ENCODE measurements around the gene OR52M1.
"Not testable (repeated sequence)": the region's sequence is repeated elsewhere in the genome, so short reads cannot be mapped to it uniquely, and the experiment has no call there.

Gene OR52M1

GRCh38 chr11:4544891-4545290 lies at the start of gene OR52M1:
TSS of gene OR52M1 (plus strand) at chr11:4545191. CDS start at chr11:4545191, 0 bp downstream.
- DNase-seq = no peak

- DNase-seq = no peak
Measured at GRCh38 chr11:4495487-4495886, 49.5 kb upstream of the OR52M1 start.

- DNase-seq = no peak
Measured at GRCh38 chr11:4495986-4496385, 49.0 kb upstream of the OR52M1 start.

GRCh38 chr11:4496557-4497248 lies 48.3 kb upstream of the OR52M1 start:
- no peak for DNase-seq

GRCh38 chr11:4508886-4509285 lies 36.1 kb upstream of the OR52M1 start:
- no peak for DNase-seq

GRCh38 chr11:4511282-4512245 lies 33.4 kb upstream of the OR52M1 start:
- no peak for DNase-seq

- no peak for DNase-seq
Measured at GRCh38 chr11:4514196-4514595, 30.8 kb upstream of the OR52M1 start.

GRCh38 chr11:4522339-4522738 lies 22.7 kb upstream of the OR52M1 start:
- no peak for DNase-seq

GRCh38 chr11:4522752-4523151 lies 22.2 kb upstream of the OR52M1 start:
- DNase-seq = no peak

- no peak for DNase-seq
Measured at GRCh38 chr11:4523666-4524065, 21.3 kb upstream of the OR52M1 start.

- DNase-seq = no peak
Measured at GRCh38 chr11:4527926-4528325, 17.1 kb upstream of the OR52M1 start.

- DNase-seq = not testable (repeated sequence)
Measured at GRCh38 chr11:4531686-4532085, 13.3 kb upstream of the OR52M1 start.

GRCh38 chr11:4539603-4540219 lies 5.3 kb upstream of the OR52M1 start:
- DNase-seq = no peak

- no peak for DNase-seq
Measured at GRCh38 chr11:4541071-4541470, 3.9 kb upstream of the OR52M1 start.

- DNase-seq = no peak
Measured at GRCh38 chr11:4543561-4543960, 1.4 kb upstream of the OR52M1 start.

- DNase-seq = no peak
Measured at GRCh38 chr11:4546878-4547277, 1.9 kb downstream of the OR52M1 start.

- DNase-seq = no peak
Measured at GRCh38 chr11:4547416-4547815, 2.4 kb downstream of the OR52M1 start.

- DNase-seq = no peak
Measured at GRCh38 chr11:4551346-4551979, 6.5 kb downstream of the OR52M1 start.

- no peak for DNase-seq
Measured at GRCh38 chr11:4559527-4560440, 14.8 kb downstream of the OR52M1 start.

GRCh38 chr11:4560467-4560866 lies 15.5 kb downstream of the OR52M1 start:
- DNase-seq = no peak

GRCh38 chr11:4565371-4565770 lies 20.4 kb downstream of the OR52M1 start:
- DNase-seq = no peak

- DNase-seq = no peak
Measured at GRCh38 chr11:4569075-4569474, 24.1 kb downstream of the OR52M1 start.

All from CD4-positive, alpha-beta T cell treated with Interferon gamma for 1 hour (primary cell).